ENCODE results near the gene CDC14B. TPM values are rescaled to one million over a fixed set of nuclear protein-coding genes. Genes with fewer than 3 reads are reported as not detected.

The CDC14B gene
- polyA plus RNA-seq (ENCODE audit: insufficient read length in 3 of 3) = 10 to 100 TPM; 25.0 to 28.3 (median 27.8) TPM

DNA sequence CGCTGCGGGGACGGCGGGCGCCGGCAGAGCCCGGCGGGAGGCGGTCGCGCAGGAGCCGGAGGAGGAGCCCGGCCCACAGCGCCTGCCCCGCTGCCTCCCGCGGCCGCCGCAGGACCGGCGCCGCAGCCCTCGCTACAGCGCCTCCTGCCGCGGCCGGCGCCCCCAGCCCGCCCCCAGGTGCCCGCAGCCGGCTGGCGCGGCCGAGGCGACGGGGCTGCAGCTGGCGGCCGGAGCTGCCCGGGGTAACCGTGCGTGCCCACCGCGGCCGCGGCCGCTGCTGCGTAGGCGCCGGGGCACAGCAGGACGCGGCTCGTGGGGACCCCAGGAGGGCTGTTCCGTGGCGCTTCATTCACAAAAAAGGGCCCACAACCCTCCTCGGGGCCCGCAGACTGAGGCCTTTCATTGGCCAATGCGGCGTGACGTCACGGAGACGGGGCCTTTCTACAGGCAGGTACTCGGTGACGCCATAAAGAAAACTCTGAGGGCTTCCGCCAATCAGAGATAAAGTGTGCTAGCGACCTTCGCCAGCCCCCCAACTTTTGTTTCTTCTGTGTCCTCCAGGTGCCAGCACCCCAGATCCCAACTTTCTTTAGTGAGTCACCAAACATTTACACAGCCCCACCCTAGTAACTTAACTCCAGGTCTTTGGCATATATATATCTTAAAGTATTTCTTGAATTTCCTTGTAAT, at the start of gene CDC14B:
TSS of gene CDC14B (minus strand) at position 353 of the 690 bp plus-strand sequence. CDS start 465 bp downstream, outside the sequence.
- DNase-seq (ENCODE audit: low read depth in 3 of 3, low spot score in 2 of 3) = peak; percentile 83 to 92 (median 88)

DNA sequence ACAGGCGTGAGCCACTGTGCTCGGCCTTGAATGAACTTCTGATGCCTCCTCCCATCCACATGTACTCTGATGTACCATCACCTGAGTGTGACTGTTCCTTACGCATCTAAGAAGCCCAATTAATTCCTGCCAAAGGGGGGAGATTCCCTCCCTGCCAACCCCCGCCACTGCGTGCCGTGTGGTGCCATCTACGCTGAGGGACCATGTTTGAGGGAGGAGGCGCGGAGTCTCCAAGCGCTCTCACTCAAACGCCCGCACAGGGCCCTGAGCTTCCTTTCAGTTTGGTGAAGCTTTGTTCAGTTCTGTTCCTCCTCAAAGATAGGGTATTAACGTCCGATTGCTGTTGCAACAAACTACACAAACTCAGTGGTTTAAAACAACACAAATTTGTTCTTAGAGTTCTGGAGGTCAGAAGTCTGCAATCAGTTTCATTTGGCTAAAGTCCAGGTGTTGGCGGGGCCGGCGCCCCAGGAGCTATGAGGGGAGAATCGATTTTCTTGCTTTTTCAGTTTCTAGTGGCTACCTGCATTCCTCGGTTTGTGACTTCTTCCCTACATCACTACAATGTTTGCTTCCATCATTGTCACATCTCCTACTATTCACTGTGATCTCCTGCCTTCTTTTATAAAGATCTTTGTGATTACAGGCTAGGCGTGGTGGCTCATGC, 49.4 kb upstream of the CDC14B start:
- no peak for DNase-seq (ENCODE audit: low read depth in 3 of 3, low spot score in 2 of 3)

DNA sequence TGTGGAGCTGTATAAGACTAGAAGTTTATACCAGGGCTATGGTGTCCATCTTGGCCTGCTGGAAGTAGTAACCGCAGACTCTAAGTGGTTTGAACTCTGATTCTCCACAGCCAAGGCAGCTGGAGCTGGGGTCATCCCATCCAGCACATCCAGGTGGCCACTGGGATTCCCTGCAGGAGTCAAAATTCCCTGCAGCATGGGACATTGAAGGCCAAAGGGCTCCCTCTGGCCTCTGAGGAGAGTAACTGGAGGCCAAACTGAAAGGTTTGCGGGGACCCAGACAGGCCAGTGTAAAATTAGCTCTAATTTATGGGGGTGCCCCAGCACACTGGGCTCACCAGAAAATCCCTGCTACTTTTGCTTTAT, 47.7 kb upstream of the CDC14B start:
- DNase-seq (ENCODE audit: low read depth in 3 of 3, low spot score in 2 of 3) = no peak

DNA sequence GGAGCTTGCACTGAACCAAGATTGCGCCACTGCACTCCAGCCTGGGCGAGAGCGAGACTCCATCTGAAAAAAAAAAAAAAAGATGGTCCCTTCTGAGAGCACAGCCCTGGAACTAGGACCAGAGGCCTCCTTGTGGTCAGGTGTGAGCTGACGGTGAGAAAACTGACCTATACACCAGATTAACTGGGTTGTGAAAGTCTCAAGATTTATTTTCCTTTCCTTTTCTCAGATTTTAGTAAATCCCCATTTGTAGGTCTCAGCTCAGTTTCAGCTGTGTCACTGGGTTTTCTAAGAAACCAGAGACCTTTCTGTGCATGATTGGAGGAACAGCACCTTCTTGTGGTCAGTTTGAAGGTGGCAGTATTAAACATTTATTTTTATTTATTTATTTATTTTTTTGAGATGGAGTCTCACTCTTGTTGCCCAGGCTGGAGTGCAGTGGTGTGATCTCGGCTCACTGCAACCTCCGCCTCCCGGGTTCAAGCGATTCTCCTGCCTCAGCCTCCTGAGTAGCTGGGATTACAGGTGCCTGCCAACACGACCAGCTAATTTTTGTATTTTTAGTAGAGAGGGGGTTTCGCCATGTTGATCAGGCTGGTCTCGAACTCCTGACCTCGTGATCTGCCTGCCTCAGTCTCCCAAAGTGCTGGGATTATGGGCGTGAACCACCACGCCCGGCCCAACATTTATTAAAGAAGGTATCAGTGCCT, 47.2 kb upstream of the CDC14B start:
- DNase-seq (ENCODE audit: low read depth in 3 of 3, low spot score in 2 of 3) = peak in 1 of 3 donors; percentile 39

DNA sequence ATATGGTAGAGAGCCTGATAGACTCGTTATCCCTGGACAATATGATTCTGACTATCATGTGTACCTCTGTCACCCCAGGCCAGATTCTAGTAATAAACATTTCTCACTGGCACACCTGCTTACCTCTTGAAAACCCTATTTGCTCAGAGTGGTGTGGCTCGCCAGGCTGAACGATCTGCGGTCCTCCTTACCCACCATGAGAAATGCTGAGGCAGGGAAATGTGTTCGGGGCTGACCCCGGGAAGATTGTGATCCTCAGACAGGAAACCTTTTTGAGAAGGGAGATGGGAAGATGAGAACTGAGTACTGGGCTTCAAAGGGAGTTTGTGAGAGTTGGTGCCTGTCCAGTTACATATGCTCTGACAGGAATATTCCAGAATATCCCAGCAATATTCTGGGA, 46.1 kb upstream of the CDC14B start:
- no peak for DNase-seq (ENCODE audit: low read depth in 3 of 3, low spot score in 2 of 3)

GRCh38 chr9:96663506-96664120, 44.0 kb upstream of the CDC14B start:
- no peak for DNase-seq (ENCODE audit: low read depth in 3 of 3, low spot score in 2 of 3)

- no peak for DNase-seq (ENCODE audit: low read depth in 3 of 3, low spot score in 2 of 3)
Measured at GRCh38 chr9:96661711-96662110, 42.1 kb upstream of the CDC14B start.

- no peak for DNase-seq (ENCODE audit: low read depth in 3 of 3, low spot score in 2 of 3)
Measured at GRCh38 chr9:96660692-96661248, 41.1 kb upstream of the CDC14B start.

DNA sequence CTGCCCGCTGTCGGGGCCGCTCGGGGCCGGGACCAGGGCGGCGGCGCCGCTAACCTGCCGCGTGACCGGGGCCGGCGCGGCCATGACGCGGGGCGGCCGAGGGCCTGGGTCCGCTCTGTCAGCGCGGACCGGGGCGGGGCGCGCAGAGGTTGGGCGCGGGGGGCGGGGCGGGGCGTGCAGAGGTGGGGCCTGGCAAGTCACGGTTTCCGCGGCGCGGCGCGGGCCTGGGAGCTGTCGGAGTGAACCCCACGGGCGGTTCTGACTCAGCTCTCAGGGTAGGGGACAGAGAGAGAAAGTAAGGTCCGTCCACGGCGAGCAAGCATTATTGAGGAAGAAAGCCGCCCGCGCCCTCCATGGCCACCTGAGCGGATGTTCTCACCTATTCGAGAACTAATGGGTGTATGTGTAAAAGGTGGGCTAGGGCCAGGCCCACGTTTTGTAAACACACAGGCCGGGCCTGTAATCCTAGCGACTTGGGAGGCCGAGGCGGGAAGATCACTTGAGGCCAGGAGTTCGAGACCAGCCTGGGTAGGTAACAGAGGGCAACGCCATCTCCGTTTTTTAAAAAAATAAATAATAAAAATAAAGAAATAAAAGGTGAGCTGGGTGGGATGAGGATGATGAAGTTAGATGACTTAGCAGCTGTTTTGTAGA, 35.7 kb upstream of the CDC14B start, which contains the start of gene PRXL2C:
TSS of gene PRXL2C (minus strand) at position 120 of the 654 bp plus-strand sequence. CDS start at position 84, 36 bp downstream.
- DNase-seq (ENCODE audit: low read depth in 3 of 3, low spot score in 2 of 3) = peak in 1 of 3 donors; percentile 24

GRCh38 chr9:96654450-96655197, 35.0 kb upstream of the CDC14B start:
- DNase-seq (ENCODE audit: low read depth in 3 of 3, low spot score in 2 of 3) = peak in 2 of 3 donors; percentile 49 to 57

DNA sequence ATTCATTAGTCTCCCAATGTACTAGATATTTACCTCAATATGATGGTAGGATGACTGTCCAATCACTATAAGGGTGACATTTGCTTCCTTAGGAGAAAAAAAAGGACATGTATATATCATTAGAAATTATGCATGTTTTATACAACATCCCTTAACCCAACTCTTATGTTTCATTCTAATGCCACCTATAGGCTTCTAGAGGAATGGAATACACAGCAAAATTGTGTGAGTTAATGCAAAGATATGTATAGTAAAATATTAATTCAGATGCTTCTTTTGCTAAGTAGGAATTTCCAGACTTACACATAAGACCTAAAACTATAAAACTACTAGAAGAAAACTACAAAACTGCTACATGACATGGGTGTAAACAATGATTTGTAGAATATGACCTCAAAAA, 32.0 kb upstream of the CDC14B start:
- no peak for DNase-seq (ENCODE audit: low read depth in 3 of 3, low spot score in 2 of 3)

DNA sequence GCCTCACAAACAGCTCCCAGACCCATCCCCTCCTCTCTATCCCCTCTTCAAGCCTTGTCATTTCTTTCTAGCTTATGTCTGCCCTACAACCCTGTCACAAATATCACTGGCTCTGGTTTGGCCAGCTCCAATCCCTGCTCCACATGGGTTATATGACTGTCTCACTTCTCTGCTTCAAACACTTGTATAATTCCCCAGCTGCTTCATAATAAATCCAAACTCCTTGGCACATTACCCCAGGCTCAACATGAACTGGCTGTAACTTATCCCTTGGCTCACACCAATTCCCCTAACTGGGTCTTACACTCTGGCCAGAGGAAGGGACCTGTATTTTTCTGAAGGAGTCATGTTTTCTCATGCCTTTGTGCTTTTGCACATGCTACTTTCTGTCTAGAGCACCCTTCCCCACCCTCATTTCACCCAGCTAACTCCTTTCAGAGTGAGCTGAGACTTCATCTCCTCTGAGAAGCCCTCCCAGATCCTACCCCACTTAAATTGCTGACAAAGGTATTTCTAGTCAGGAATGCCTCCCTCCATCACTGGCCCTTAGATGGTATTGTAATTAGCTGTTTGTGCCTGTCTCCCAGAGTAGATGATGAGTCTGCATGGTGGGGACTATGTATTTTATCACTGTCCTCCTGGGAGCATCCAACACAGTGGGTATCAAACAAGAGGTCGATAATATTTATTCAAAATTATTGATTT, 30.1 kb upstream of the CDC14B start:
- no peak for DNase-seq (ENCODE audit: low read depth in 3 of 3, low spot score in 2 of 3)

DNA sequence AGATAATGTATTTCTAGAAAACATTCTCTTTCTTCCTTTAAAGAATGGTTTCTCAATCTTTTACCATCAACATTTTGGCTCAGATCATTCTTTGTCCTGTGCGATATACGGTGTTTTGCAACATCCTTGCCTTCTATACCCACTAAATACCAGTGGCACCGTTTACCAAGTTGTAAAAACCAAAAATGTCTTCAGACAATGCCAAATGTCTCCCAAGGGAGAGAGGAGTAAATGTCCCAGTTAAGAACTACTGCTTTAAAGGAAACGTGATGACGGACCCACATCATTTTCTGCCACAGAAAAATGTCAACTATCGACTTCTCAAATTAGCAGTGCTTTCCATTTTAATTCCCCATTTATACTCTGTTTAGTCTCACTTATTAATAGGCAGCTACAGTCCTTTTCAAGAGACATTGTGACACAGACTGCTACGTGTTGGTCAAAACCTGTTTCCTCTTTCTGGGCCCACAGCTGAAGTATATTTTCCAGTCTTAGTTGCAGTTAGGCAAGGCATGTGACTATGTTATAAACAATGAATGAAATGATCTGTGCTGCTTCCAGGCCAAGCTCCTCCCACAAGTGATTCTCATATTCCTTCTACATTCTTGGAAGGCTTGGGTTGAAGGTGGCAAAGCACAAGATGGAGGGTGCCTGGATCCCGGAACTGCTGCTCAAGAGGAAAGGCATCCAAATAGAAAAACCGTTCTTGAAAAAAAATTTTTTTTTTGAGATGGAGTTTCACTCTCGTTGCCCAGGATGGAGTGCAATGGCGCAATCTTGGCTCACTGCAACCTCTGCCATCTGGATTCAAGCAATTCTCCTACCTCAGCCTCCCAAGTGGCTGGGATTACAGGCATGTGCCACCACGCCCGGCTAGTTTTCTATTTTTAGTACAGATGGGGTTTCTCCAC, 26.7 kb upstream of the CDC14B start:
- DNase-seq (ENCODE audit: low read depth in 3 of 3, low spot score in 2 of 3) = no peak

DNA sequence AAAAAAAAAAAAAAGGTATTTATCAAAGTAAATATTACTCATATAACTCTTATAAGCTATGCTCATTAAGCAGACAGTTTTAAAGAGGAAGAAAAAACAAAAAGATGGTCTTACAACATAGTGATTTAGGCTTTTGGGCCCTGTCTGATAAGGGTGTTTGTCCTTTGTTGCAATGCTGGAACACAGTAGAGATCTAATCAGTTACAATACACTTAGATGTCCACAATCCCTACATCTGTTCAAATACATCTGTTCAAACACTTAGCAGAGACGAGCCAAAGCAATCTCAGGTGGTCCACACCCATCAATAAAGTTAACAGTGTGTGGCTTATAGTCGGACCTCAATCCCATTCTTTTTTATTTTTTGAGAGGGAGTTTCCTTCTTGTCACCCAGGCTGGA, 24.5 kb upstream of the CDC14B start:
- DNase-seq (ENCODE audit: low read depth in 3 of 3, low spot score in 2 of 3) = no peak

GRCh38 chr9:96641514-96641913, 21.9 kb upstream of the CDC14B start:
- no peak for DNase-seq (ENCODE audit: low read depth in 3 of 3, low spot score in 2 of 3)

- DNase-seq (ENCODE audit: low read depth in 3 of 3, low spot score in 2 of 3) = no peak
Measured at GRCh38 chr9:96638606-96639364, 19.1 kb upstream of the CDC14B start.

GRCh38 chr9:96636368-96636767, 16.7 kb upstream of the CDC14B start:
- DNase-seq (ENCODE audit: low read depth in 3 of 3, low spot score in 2 of 3) = no peak

All from right renal cortex interstitium (tissue), 3 donors.